CD4-positive, alpha-beta T cell (primary cell): ENCODE measurements around the gene ARID1B. TPM values are rescaled to one million over a fixed set of nuclear protein-coding genes. Genes with fewer than 3 reads are reported as not detected.
A peak's percentile ranks its signal among the peaks of the same experiment; 100 is the strongest.

Experiments used
- ATAC-seq: fragments of 200-7000 bp; cut with Tn5 transposase; one replicate; pipeline ENCODE4 v1.10.0; 2022; ENCODE audit warnings: mild to moderate bottlenecking; ENCODE audit not compliant: poor library complexity
- CTCF ChIA-PET: fragments of 350-600 bp; sonication (Branson Sonifier 250); formaldehyde crosslinking; loops from one replicate; lab custom pipeline; 2021; ENCODE audit warnings: antibody characterized with exemption, inconsistent platforms; lab: Charles Lee
- POLR2A ChIA-PET: fragments of 350-600 bp; sonication (Branson Sonifier 250); formaldehyde crosslinking; loops from one replicate; lab custom pipeline; 2021; ENCODE audit warnings: antibody characterized with exemption, inconsistent platforms; lab: Charles Lee
- DNase-seq, 14 experiments: peaks; one replicate each; pipeline ENCODE4 v3.0.0-alpha.2; 2013 to 2020; ENCODE audit warnings: mixed read lengths in 2 of 14
- H3K27ac ChIP-seq, 2 donors: one replicate each; pipeline versions ENCODE4 v1.5.1 to v1.7.0; 2013; ENCODE audit warnings: low read length in 2 of 2, low read depth in 1 of 2, mild to moderate bottlenecking in 1 of 2
- H3K27me3 ChIP-seq, 2 experiments: 1 replicate in 1 of 2; 2 replicates in 1 of 2; pipeline versions ENCODE4 v1.6.1 to v1.7.0; 2013; ENCODE audit warnings: low read length in 2 of 2, control low read depth in 1 of 2, mild to moderate bottlenecking in 1 of 2, moderate library complexity in 1 of 2; ENCODE audit not compliant: insufficient read depth in 2 of 2, control insufficient read depth in 1 of 2
- H3K36me3 ChIP-seq: one replicate; pipeline ENCODE4 v1.6.1; 2013; ENCODE audit warnings: low read length, control low read depth; ENCODE audit not compliant: insufficient read depth
- H3K4me1 ChIP-seq: one replicate; pipeline ENCODE4 v1.6.1; 2013; ENCODE audit warnings: low read length, control low read depth; ENCODE audit not compliant: insufficient read depth
- H3K4me3 ChIP-seq: one replicate; pipeline ENCODE4 v1.5.1; 2013; ENCODE audit warnings: mild to moderate bottlenecking, low read length, moderate library complexity
- H3K9me3 ChIP-seq, 2 experiments: 1 replicate in 1 of 2; 2 replicates in 1 of 2; pipeline versions ENCODE4 v1.6.1 to v1.7.0; 2013; ENCODE audit warnings: low read length in 2 of 2, mild to moderate bottlenecking in 2 of 2, control low read depth in 1 of 2, moderate library complexity in 1 of 2; ENCODE audit not compliant: control insufficient read depth in 1 of 2, insufficient read depth in 1 of 2
- H3K27ac Mint-ChIP-seq: one replicate; pipeline ENCODE4 v1.8.0; 2020; ENCODE audit warnings: mixed read lengths
- H3K27me3 Mint-ChIP-seq: one replicate; pipeline ENCODE4 v1.8.0; 2021; ENCODE audit warnings: mixed read lengths
- H3K36me3 Mint-ChIP-seq: one replicate; pipeline ENCODE4 v1.8.0; 2021; ENCODE audit warnings: low read depth, mixed read lengths
- H3K4me1 Mint-ChIP-seq: one replicate; pipeline ENCODE4 v1.8.0; 2021; ENCODE audit warnings: low read depth, mixed read lengths
- H3K4me3 Mint-ChIP-seq: one replicate; pipeline ENCODE4 v1.8.0; 2020; ENCODE audit warnings: mild to moderate bottlenecking, mixed read lengths
- H3K9me3 Mint-ChIP-seq: one replicate; pipeline ENCODE4 v1.8.0; 2020; ENCODE audit warnings: mixed read lengths
- intact Hi-C, 2 experiments: fragments of 100-400 bp; cut with DNase I in 1 of 2; cut with micrococcal nuclease in 1 of 2; formaldehyde crosslinking; loops; one replicate each; pipeline versions ENCODE4 v1.15.1 to v1.9.0; 2023 to 2025; cut with DNase I, micrococcal nuclease
- total RNA-seq, 174 experiments: library from RNA in 2 of 174; stranded (reverse) in 2 of 174; gene quantifications; one replicate each; pipeline ENCODE4 v1.2.3 and lab custom pipeline; 2021 to 2026
- TF ChIP-seq, protein P1 (sequence below): fragments of 200-600 bp; IDR thresholded peaks from one replicate; pipeline ENCODE4 v1.8.0; 2022; ENCODE audit warnings: antibody characterized with exemption, mild to moderate bottlenecking

ARID1B gene
- total RNA-seq, 2 experiments from 2014 or later = 120 to 125 TPM

DNA sequence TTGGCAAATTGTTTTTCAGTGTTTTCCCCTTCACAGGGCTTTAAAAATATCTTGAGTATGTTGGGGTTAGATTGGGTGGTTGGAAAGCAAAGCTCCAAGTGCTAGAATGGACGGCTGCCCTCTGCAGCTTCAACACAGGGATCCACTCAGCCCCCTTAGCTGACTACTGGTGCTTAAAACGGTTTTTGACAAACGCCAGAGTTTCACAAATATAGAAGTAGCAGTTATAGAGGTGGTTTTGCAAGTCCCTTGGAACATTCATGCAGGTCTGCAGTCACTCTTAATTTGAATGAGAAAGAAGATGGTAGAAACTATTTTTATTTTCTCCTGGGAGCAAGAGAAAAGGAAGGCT lies 175.9 kb downstream of the ARID1B start:
- ChIA-PET POLR2A (interaction anchor here (1.0 to 1.6 kb wide), 6 partner anchors 16 to 321 kb away, joined by 3 to 5 read pairs (median 3); partner anchors contain the start of gene ARID1B), CTCF (interaction anchor here (0.9 to 1.9 kb wide), 5 partner anchors 9 to 268 kb away, joined by 3 to 7 read pairs (median 4); no protein-coding TSS in a partner anchor)
- no peak overlapping the region for H3K27ac ChIP-seq

GRCh38 chr6:156953479-156954146 lies 176.4 kb downstream of the ARID1B start:
- Mint-ChIP-seq H3K4me3 (no peak overlapping the region), H3K9me3 (no peaks in the 10 kb centered on the region), H3K4me1 (peaks cover 85% of the 10 kb centered on the region), H3K36me3 (no peaks in the 10 kb centered on the region), H3K27me3 (no peaks in the 10 kb centered on the region), H3K27ac (peak overlapping the region; percentile 66)
- no peaks in the 10 kb centered on the region for H3K27me3 ChIP-seq
- no peak overlapping the region for H3K27ac ChIP-seq
- intact Hi-C loops = loop anchor here in 1 of 2 experiments (2.0 to 10.0 kb wide), 3 partner anchors 69 to 389 kb away; partner anchors contain the start of gene ARID1B
- ATAC-seq = peak; percentile 99
- peak in 10 of 14 experiments; percentile 13 to 89 (median 42) for DNase-seq
- TF ChIP-seq, protein P1, sequence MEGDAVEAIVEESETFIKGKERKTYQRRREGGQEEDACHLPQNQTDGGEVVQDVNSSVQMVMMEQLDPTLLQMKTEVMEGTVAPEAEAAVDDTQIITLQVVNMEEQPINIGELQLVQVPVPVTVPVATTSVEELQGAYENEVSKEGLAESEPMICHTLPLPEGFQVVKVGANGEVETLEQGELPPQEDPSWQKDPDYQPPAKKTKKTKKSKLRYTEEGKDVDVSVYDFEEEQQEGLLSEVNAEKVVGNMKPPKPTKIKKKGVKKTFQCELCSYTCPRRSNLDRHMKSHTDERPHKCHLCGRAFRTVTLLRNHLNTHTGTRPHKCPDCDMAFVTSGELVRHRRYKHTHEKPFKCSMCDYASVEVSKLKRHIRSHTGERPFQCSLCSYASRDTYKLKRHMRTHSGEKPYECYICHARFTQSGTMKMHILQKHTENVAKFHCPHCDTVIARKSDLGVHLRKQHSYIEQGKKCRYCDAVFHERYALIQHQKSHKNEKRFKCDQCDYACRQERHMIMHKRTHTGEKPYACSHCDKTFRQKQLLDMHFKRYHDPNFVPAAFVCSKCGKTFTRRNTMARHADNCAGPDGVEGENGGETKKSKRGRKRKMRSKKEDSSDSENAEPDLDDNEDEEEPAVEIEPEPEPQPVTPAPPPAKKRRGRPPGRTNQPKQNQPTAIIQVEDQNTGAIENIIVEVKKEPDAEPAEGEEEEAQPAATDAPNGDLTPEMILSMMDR = peak; percentile 18
- ChIA-PET POLR2A (interaction anchor here (0.6 to 1.6 kb wide), 8 partner anchors 16 to 320 kb away, joined by 3 to 5 read pairs (median 3); partner anchors contain the start of gene ARID1B), CTCF (interaction anchor here (0.9 to 1.9 kb wide), 5 partner anchors 10 to 269 kb away, joined by 3 to 7 read pairs (median 4); no protein-coding TSS in a partner anchor)
- no peak overlapping the region for H3K4me3 ChIP-seq
- no peaks in the 10 kb centered on the region for H3K9me3 ChIP-seq
- H3K36me3 ChIP-seq = no peaks in the 10 kb centered on the region
- peaks cover 29% of the 10 kb centered on the region for H3K4me1 ChIP-seq

More for the DNA sequence above, 175.9 kb downstream of the ARID1B start:
- Histone ChIP-seq H3K9me3 (no peaks in the 10 kb centered on the region), H3K36me3 (no peaks in the 10 kb centered on the region), H3K4me1 (peaks cover 29% of the 10 kb centered on the region), H3K4me3 (no peak overlapping the region), H3K27me3 (no peaks in the 10 kb centered on the region)
- no peaks in the 10 kb centered on the region for H3K9me3 Mint-ChIP-seq
- DNase-seq (no peak), ATAC-seq (peak; percentile 3)
- intact Hi-C loops = loop anchor here in 1 of 2 experiments (2.0 to 10.0 kb wide), 3 partner anchors 69 to 388 kb away; partner anchors contain the start of gene ARID1B
- H3K4me1 Mint-ChIP-seq = peaks cover 80% of the 10 kb centered on the region
- TF ChIP-seq, protein P1 = no peak
- H3K36me3 Mint-ChIP-seq = no peaks in the 10 kb centered on the region
- no peaks in the 10 kb centered on the region for H3K27me3 Mint-ChIP-seq
- H3K27ac Mint-ChIP-seq = peak overlapping the region; percentile 66
- no peak overlapping the region for H3K4me3 Mint-ChIP-seq

DNA sequence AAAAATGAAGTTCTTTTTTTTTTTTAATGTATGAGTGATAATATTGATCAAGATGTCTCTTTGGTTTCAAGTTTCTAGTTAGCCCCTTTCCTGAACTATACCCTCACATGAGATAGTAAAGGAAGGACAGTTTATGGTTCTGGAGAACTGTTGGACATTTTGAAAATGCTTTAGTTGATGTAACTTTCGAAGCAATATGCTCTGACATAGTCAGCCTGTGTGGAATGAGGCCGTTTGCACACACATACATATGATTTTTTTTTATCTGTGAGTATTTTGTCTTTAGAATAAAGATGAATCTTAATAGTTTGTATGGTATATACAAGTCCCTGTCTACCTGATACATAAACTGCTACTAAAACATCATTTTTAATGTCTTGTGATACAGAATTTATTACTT lies 177.0 kb downstream of the ARID1B start:
- no peaks in the 10 kb centered on the region for H3K9me3 Mint-ChIP-seq
- Histone ChIP-seq H3K27ac (no peak overlapping the region), H3K4me1 (peaks cover 29% of the 10 kb centered on the region), H3K9me3 (no peaks in the 10 kb centered on the region), H3K27me3 (no peaks in the 10 kb centered on the region), H3K4me3 (no peak overlapping the region), H3K36me3 (no peaks in the 10 kb centered on the region)
- POLR2A ChIA-PET = interaction anchor here (0.8 to 1.3 kb wide), 3 partner anchors 15 to 177 kb away, joined by 3 to 4 read pairs (median 3); partner anchors contain the start of gene ARID1B
- DNase-seq (no peak), ATAC-seq (no peak)
- no peaks in the 10 kb centered on the region for H3K27me3 Mint-ChIP-seq
- intact Hi-C loops = loop anchor here in 1 of 2 experiments (5.0 to 10.0 kb wide), 2 partner anchors 68 to 389 kb away; no protein-coding TSS in a partner anchor
- TF ChIP-seq, protein P1 = no peak
- no peaks in the 10 kb centered on the region for H3K36me3 Mint-ChIP-seq
- peak overlapping the region; percentile 66 for H3K27ac Mint-ChIP-seq
- H3K4me1 Mint-ChIP-seq = peaks cover 85% of the 10 kb centered on the region
- CTCF ChIA-PET = interaction anchor here (1.9 kb wide), 1 partner anchor 11 kb away, joined by 7 read pairs; no protein-coding TSS in a partner anchor
- H3K4me3 Mint-ChIP-seq = no peak overlapping the region
